GM12801 (cell line): ENCODE results near the gene BLCAP.

Experiments
- CTCF ChIP-seq: IDR thresholded peaks from one replicate; pipeline ENCODE4 v1.5.1; 2011; ENCODE audit warnings: control low read depth; ENCODE audit not compliant: insufficient read length; ENCODE audit errors: extremely low read depth

Gene BLCAP

GRCh38 chr20:37547912-37548311 is 20.2 kb upstream of the BLCAP start:
- no peak for TF ChIP-seq CTCF

GRCh38 chr20:37545516-37545915 is 17.8 kb upstream of the BLCAP start:
- no peak for TF ChIP-seq CTCF

GRCh38 chr20:37544386-37544785 is 16.7 kb upstream of the BLCAP start:
- TF ChIP-seq CTCF: no peak

- TF ChIP-seq CTCF: no peak
These were observed 16.2 kb upstream of the BLCAP start for GRCh38 chr20:37543828-37544227.

- no peak for TF ChIP-seq CTCF
These were observed 14.6 kb upstream of the BLCAP start for GRCh38 chr20:37542281-37542680.

- TF ChIP-seq CTCF: no peak
These were observed 13.7 kb upstream of the BLCAP start for GRCh38 chr20:37541326-37541725.

- no peak for TF ChIP-seq CTCF
These were observed 12.3 kb upstream of the BLCAP start for GRCh38 chr20:37540001-37540400.

GRCh38 chr20:37539424-37539823 is 11.7 kb upstream of the BLCAP start:
- TF ChIP-seq CTCF: no peak
